Liver (tissue), 9 donors: ENCODE results near the gene ZFP36. TPM values are rescaled to one million over a fixed set of nuclear protein-coding genes. Genes with fewer than 3 reads are reported as not detected.

Experiments
- DNase-seq: peaks from one replicate; pipeline ENCODE4 v3.0.0-alpha.2; 2017; ENCODE audit warnings: low spot score
- H3K27ac ChIP-seq, 2 donors: one replicate each; pipeline ENCODE4 v1.7.0; 2013; ENCODE audit warnings: inconsistent platforms in 2 of 2, low read length in 2 of 2, control low read depth in 1 of 2, low read depth in 1 of 2, mild to moderate bottlenecking in 1 of 2
- H3K27me3 ChIP-seq, 4 donors: one replicate each; pipeline versions ENCODE4 v1.6.1 to v1.7.0; 2013; ENCODE audit warnings: low read length in 3 of 4, inconsistent platforms in 1 of 4, mild to moderate bottlenecking in 1 of 4, moderate library complexity in 1 of 4; ENCODE audit not compliant: control insufficient read depth in 4 of 4, insufficient read depth in 4 of 4
- H3K36me3 ChIP-seq, 4 donors: one replicate each; pipeline versions ENCODE4 v1.6.1 to v1.7.0; 2013; ENCODE audit warnings: low read length in 3 of 4, mild to moderate bottlenecking in 3 of 4, low read depth in 1 of 4, moderate library complexity in 1 of 4; ENCODE audit not compliant: control insufficient read depth in 4 of 4, insufficient read depth in 3 of 4
- H3K4me1 ChIP-seq, 4 donors: one replicate each; pipeline versions ENCODE4 v1.6.1 to v1.7.0; 2013; ENCODE audit warnings: low read length in 3 of 4, mild to moderate bottlenecking in 3 of 4, moderate library complexity in 1 of 4; ENCODE audit not compliant: control insufficient read depth in 4 of 4, insufficient read depth in 4 of 4
- H3K4me3 ChIP-seq, 3 donors: one replicate each; pipeline versions ENCODE4 v1.6.1 to v1.7.0; 2013; ENCODE audit warnings: low read length in 3 of 3, control low read depth in 1 of 3, low read depth in 1 of 3, mild to moderate bottlenecking in 1 of 3
- H3K9ac ChIP-seq, 2 donors: one replicate each; pipeline ENCODE4 v1.7.0; 2013; ENCODE audit warnings: low read length in 2 of 2, mild to moderate bottlenecking in 2 of 2, moderate library complexity in 2 of 2, control low read depth in 1 of 2, low read depth in 1 of 2
- H3K9me3 ChIP-seq, 4 donors: one replicate each; pipeline versions ENCODE4 v1.6.1 to v1.7.0; 2013; ENCODE audit warnings: low read length in 3 of 4; ENCODE audit not compliant: control insufficient read depth in 4 of 4
- CTCF ChIP-seq: fragments of 150-350 bp; IDR thresholded peaks from 2 replicates; pipeline ENCODE4 v1.5.1; 2017; ENCODE audit warnings: improper control_type of control experiment, low read depth, low read length; ENCODE audit not compliant: missing input control
- EGR1 ChIP-seq, 2 donors: IDR thresholded peaks; 2 replicates each; pipeline ENCODE4 v1.6.1; 2016 to 2018; ENCODE audit warnings: antibody characterized with exemption in 2 of 2, low read depth in 2 of 2
- FOXA1 ChIP-seq: IDR thresholded peaks from 2 replicates; pipeline ENCODE4 v1.6.1; 2016; ENCODE audit warnings: antibody characterized with exemption
- FOXA2 ChIP-seq: IDR thresholded peaks from 2 replicates; pipeline ENCODE4 v1.6.1; 2016; ENCODE audit warnings: antibody characterized with exemption
- GABPA ChIP-seq, 2 donors: IDR thresholded peaks in 1 of 2; conservative IDR thresholded peaks in 1 of 2; 2 replicates each; pipeline ENCODE4 v1.6.1; 2016; ENCODE audit warnings: antibody characterized with exemption in 2 of 2, mild to moderate bottlenecking in 1 of 2, moderate library complexity in 1 of 2
- HNF4A ChIP-seq, 2 donors: conservative IDR thresholded peaks; 2 replicates each; pipeline ENCODE4 v1.6.1; 2016; ENCODE audit warnings: antibody characterized with exemption in 2 of 2, mild to moderate bottlenecking in 2 of 2
- JUND ChIP-seq, 2 donors: IDR thresholded peaks; 2 replicates each; pipeline ENCODE4 v1.6.1; 2016; ENCODE audit warnings: antibody characterized with exemption in 2 of 2
- MAX ChIP-seq: IDR thresholded peaks from 2 replicates; pipeline ENCODE4 v1.6.1; 2016; ENCODE audit warnings: antibody characterized with exemption
- NR2F2 ChIP-seq: IDR thresholded peaks from 2 replicates; pipeline ENCODE4 v1.6.1; 2016; ENCODE audit warnings: antibody characterized with exemption
- RAD21 ChIP-seq, 2 donors: IDR thresholded peaks; 2 replicates each; pipeline ENCODE4 v1.6.1; 2016; ENCODE audit warnings: antibody characterized with exemption in 2 of 2, mild to moderate bottlenecking in 2 of 2
- RXRA ChIP-seq, 2 donors: IDR thresholded peaks; 2 replicates each; pipeline ENCODE4 v1.6.1; 2017 to 2018; ENCODE audit warnings: antibody characterized with exemption in 2 of 2, mild to moderate bottlenecking in 1 of 2
- SP1 ChIP-seq: IDR thresholded peaks from 2 replicates; pipeline ENCODE4 v1.6.1; 2018; ENCODE audit warnings: antibody characterized with exemption, mild to moderate bottlenecking
- TAF1 ChIP-seq: conservative IDR thresholded peaks from 2 replicates; pipeline ENCODE4 v1.6.1; 2016; ENCODE audit warnings: antibody characterized with exemption, mild to moderate bottlenecking
- YY1 ChIP-seq: IDR thresholded peaks from 2 replicates; pipeline ENCODE4 v1.6.1; 2016; ENCODE audit warnings: antibody characterized with exemption, mild to moderate bottlenecking
- WGBS: extraction: QIAGEN DNeasy Blood & Tissue Kit; methylation state at CpG from one replicate; pipeline ENCODE4 v1.1.7; 2013; 5-methylcytosine and 5-hydroxymethylcytosine counted together
- polyA plus RNA-seq, 2 donors: library from polyadenylated mRNA; stranded (reverse) in 1 of 2; unstranded in 1 of 2; fragments of 200-250 nt in 1 of 2; fragments of >200 nt in 1 of 2; fragmentation: Nextera tagmentation in 1 of 2; extraction: Ambion mirVana in 1 of 2; gene quantifications; one replicate each; pipeline versions ENCODE4 v1.2.1 to v1.2.3, GENCODE V29; 2013 to 2015
- total RNA-seq, 2 donors: library from RNA; depleted of rRNA; stranded (reverse); fragments of >200 nt; gene quantifications; one replicate each; pipeline ENCODE4 v1.2.3, GENCODE V29; 2014
- TF ChIP-seq, protein P1 (sequence below): IDR thresholded peaks from 2 replicates; pipeline ENCODE4 v1.6.1; 2016; ENCODE audit warnings: antibody characterized with exemption
- TF ChIP-seq, protein P2 (sequence below): IDR thresholded peaks from 2 replicates; pipeline ENCODE4 v1.6.1; 2016; ENCODE audit warnings: antibody characterized with exemption, mild to moderate bottlenecking
- donor health status: healthy.
- donor health status: healthy.
- donor health status: healthy.
- donor health status: healthy.
- donor health status: healthy.

ZFP36 gene
- total and polyA plus RNA-seq, 4 donors, result 3.6 to 91.9 (median 35.5) TPM

DNA sequence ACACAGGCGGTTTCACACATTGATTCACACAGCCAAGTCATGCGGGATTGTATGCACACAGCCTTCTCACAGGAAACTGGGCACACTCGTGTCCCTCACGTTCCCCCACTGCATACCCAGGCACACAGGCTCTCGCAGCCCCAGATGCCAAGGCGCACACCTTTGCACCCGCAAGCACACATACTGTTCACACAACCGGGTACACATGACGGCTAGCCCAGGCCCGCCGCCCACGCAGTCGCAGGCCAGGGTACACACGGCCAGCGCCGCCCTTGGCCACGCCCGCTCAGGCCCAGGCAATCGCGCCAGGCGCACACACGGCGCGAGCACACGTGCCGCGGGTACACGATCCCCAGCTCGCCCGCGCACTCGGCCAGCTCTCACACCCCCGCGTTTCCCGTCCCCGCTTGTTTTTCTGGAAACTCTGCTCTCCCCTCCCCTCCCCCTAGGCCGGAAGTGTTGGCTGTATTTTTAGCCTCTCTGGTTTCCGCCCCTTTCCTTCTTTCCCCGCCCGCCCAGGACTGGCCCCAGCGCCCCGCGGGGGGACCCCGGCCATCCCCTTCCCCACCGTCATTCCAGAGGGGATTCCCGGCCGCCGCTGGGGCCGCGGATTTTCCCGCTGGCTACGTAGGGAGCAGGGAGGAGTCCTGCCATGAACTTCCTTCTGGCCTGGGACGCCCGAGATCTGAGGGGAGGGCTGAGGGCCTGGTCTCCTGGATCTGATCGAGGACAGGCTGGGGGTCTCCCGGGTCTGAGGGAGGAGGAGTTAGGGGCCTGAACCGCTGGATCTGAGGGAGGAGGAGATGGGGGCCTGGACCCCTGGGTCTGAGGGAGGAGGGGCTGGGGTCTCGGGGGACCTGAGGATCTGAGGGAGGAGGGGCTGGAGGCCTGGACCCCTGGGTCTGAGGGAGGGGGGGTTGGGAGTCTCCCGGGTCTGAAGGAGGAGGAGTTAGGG lies 4.0 kb upstream of the ZFP36 start:
- H3K4me3 ChIP-seq, result peak overlapping the region; percentile 35 to 57 (median 36)
- peaks cover 18 to 39% (median 29%) of the 10 kb centered on the region in 4 donors for H3K4me1 ChIP-seq
- peaks cover 0 to under 1% (median 0%) of the 10 kb centered on the region in 4 donors for H3K36me3 ChIP-seq
- no peaks in the 10 kb centered on the region for H3K9me3 ChIP-seq
- DNase-seq, result peak; percentile 74
- H3K27ac ChIP-seq, result peak overlapping the region; percentile 96 to 98
- H3K27me3 ChIP-seq, result no peaks in the 10 kb centered on the region
- peak overlapping the region; percentile 74 to 75 for H3K9ac ChIP-seq
- peak in 1 of 2 donors; percentile 88 for TF ChIP-seq JUND (IDR thresholded peaks at IDR 0.05)
- TF ChIP-seq YY1, result peak; percentile 57
- TF ChIP-seq, protein P1, sequence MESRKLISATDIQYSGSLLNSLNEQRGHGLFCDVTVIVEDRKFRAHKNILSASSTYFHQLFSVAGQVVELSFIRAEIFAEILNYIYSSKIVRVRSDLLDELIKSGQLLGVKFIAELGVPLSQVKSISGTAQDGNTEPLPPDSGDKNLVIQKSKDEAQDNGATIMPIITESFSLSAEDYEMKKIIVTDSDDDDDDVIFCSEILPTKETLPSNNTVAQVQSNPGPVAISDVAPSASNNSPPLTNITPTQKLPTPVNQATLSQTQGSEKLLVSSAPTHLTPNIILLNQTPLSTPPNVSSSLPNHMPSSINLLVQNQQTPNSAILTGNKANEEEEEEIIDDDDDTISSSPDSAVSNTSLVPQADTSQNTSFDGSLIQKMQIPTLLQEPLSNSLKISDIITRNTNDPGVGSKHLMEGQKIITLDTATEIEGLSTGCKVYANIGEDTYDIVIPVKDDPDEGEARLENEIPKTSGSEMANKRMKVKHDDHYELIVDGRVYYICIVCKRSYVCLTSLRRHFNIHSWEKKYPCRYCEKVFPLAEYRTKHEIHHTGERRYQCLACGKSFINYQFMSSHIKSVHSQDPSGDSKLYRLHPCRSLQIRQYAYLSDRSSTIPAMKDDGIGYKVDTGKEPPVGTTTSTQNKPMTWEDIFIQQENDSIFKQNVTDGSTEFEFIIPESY, result peak; percentile 70
- TF ChIP-seq NR2F2, result no peak
- peak; percentile 54 to 83 for TF ChIP-seq GABPA (IDR thresholded peaks at IDR 0.05 in 1 of 2, conservative IDR thresholded peaks at IDR 0.05 in 1 of 2)
- TF ChIP-seq, protein P2, sequence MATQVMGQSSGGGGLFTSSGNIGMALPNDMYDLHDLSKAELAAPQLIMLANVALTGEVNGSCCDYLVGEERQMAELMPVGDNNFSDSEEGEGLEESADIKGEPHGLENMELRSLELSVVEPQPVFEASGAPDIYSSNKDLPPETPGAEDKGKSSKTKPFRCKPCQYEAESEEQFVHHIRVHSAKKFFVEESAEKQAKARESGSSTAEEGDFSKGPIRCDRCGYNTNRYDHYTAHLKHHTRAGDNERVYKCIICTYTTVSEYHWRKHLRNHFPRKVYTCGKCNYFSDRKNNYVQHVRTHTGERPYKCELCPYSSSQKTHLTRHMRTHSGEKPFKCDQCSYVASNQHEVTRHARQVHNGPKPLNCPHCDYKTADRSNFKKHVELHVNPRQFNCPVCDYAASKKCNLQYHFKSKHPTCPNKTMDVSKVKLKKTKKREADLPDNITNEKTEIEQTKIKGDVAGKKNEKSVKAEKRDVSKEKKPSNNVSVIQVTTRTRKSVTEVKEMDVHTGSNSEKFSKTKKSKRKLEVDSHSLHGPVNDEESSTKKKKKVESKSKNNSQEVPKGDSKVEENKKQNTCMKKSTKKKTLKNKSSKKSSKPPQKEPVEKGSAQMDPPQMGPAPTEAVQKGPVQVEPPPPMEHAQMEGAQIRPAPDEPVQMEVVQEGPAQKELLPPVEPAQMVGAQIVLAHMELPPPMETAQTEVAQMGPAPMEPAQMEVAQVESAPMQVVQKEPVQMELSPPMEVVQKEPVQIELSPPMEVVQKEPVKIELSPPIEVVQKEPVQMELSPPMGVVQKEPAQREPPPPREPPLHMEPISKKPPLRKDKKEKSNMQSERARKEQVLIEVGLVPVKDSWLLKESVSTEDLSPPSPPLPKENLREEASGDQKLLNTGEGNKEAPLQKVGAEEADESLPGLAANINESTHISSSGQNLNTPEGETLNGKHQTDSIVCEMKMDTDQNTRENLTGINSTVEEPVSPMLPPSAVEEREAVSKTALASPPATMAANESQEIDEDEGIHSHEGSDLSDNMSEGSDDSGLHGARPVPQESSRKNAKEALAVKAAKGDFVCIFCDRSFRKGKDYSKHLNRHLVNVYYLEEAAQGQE, result peak; percentile 74
- peak; percentile 99 for TF ChIP-seq EGR1 (IDR thresholded peaks at IDR 0.05; ENCODE audit: low read depth in 2 of 2)
- TF ChIP-seq RAD21 (IDR thresholded peaks at IDR 0.05), result peak in 1 of 2 donors; percentile 10
- TF ChIP-seq FOXA2, result no peak
- TF ChIP-seq CTCF, result no peak
- TF ChIP-seq MAX, result no peak
- TF ChIP-seq TAF1, result no peak
- TF ChIP-seq RXRA (IDR thresholded peaks at IDR 0.05), result peak in 1 of 2 donors; percentile 44
- TF ChIP-seq SP1, result no peak
- no peak for TF ChIP-seq FOXA1
- TF ChIP-seq HNF4A (conservative IDR thresholded peaks at IDR 0.05), result peak in 1 of 2 donors; percentile 42
- 1% methylated on average over 59 of the region's 59 CpGs for WGBS
